IMR-90 (cell line): Measurements from ENCODE around the gene PODNL1. TPM values are rescaled to one million over a fixed set of nuclear protein-coding genes. Genes with fewer than 3 reads are reported as not detected.

Experiments used
- ATAC-seq: fragments of 200-7000 bp; cut with Tn5 transposase; 2 replicates; pipeline ENCODE4 v1.9.1; 2020; ENCODE audit warnings: low read depth, mild to moderate bottlenecking, moderate library complexity
- BruUV-seq: library from RNA; stranded (reverse); fragments of 400-500 nt; replicated peaks from 2 replicates; lab custom pipeline; 2021; lab: Mats Ljungman, UMichigan
- CTCF ChIA-PET: fragments of 300-600 bp; formaldehyde crosslinking; extraction: SDS; loops from one replicate; lab custom pipeline; 2021; ENCODE audit warnings: antibody characterized with exemption; lab: Yijun Ruan, JAX
- POLR2A ChIA-PET: fragments of 300-600 bp; sonication (Branson Sonifier 250); formaldehyde crosslinking; loops from one replicate; lab custom pipeline; 2022; ENCODE audit warnings: antibody characterized with exemption; ENCODE audit not compliant: unreplicated experiment; lab: Charles Lee
- DNase-seq: peaks from one replicate; pipeline ENCODE4 v3.0.0; 2013
- H2AFZ ChIP-seq: replicated peaks from 2 replicates; pipeline ENCODE3; 2013; ENCODE audit warnings: low read length, mild to moderate bottlenecking; ENCODE audit not compliant: poor library complexity
- H2AK5ac ChIP-seq: 2 replicates; pipeline ENCODE4 v1.6.1; 2013; ENCODE audit warnings: low read depth, low read length, inconsistent platforms
- H2AK9ac ChIP-seq: replicated peaks from 2 replicates; pipeline ENCODE3; 2013; ENCODE audit warnings: mild to moderate bottlenecking, low read depth, low read length, moderate library complexity; ENCODE audit not compliant: poor library complexity
- H2BK120ac ChIP-seq: 2 replicates; pipeline ENCODE4 v1.6.1; 2013; ENCODE audit warnings: low read depth, low read length, inconsistent platforms
- H2BK15ac ChIP-seq: 3 replicates; pipeline ENCODE4 v1.6.1; 2013; ENCODE audit warnings: low read depth, low read length, inconsistent platforms
- H2BK20ac ChIP-seq: 2 replicates; pipeline ENCODE4 v1.6.1; 2013; ENCODE audit warnings: low read depth, mild to moderate bottlenecking, inconsistent platforms, low read length, moderate library complexity
- H2BK5ac ChIP-seq: 2 replicates; pipeline ENCODE4 v1.6.1; 2013; ENCODE audit warnings: mild to moderate bottlenecking, low read depth, low read length, inconsistent platforms; ENCODE audit not compliant: poor library complexity, severe bottlenecking
- H3K14ac ChIP-seq: replicated peaks from 2 replicates; pipeline ENCODE4 v1.6.1; 2013; ENCODE audit warnings: low read depth, low read length, inconsistent platforms
- H3K18ac ChIP-seq: 2 replicates; pipeline ENCODE4 v1.6.1; 2013; ENCODE audit warnings: low read depth, low read length, control low read depth
- H3K23ac ChIP-seq: 2 replicates; pipeline ENCODE4 v1.6.1; 2013; ENCODE audit warnings: low read depth, low read length, inconsistent platforms
- H3K27ac ChIP-seq: 2 replicates; pipeline ENCODE4 v1.5.1; 2013; ENCODE audit warnings: mild to moderate bottlenecking, control low read depth, low read length; ENCODE audit not compliant: insufficient read depth
- H3K27me3 ChIP-seq: 2 replicates; pipeline ENCODE4 v1.6.1; 2013; ENCODE audit warnings: low read length; ENCODE audit not compliant: control insufficient read depth, insufficient read depth
- H3K36me3 ChIP-seq: 2 replicates; pipeline ENCODE4 v1.6.1; 2013; ENCODE audit warnings: low read length, mixed read lengths; ENCODE audit not compliant: control insufficient read depth, insufficient read depth
- H3K4ac ChIP-seq: 2 replicates; pipeline ENCODE4 v1.6.1; 2013; ENCODE audit warnings: low read depth, low read length, inconsistent platforms
- H3K4me1 ChIP-seq: 2 replicates; pipeline ENCODE4 v1.6.1; 2013; ENCODE audit warnings: low read length, mixed read lengths; ENCODE audit not compliant: control insufficient read depth, insufficient read depth
- H3K4me2 ChIP-seq: 2 replicates; pipeline ENCODE4 v1.6.1; 2013; ENCODE audit warnings: low read depth, mild to moderate bottlenecking, control low read depth, low read length, moderate library complexity
- H3K4me3 ChIP-seq: 2 replicates; pipeline ENCODE4 v1.5.1; 2013; ENCODE audit warnings: low read depth, mild to moderate bottlenecking, control low read depth, low read length, moderate library complexity; ENCODE audit not compliant: insufficient read depth
- H3K56ac ChIP-seq: 2 replicates; pipeline ENCODE4 v1.6.1; 2013; ENCODE audit warnings: low read length, inconsistent platforms; ENCODE audit not compliant: insufficient read depth; ENCODE audit errors: extremely low read depth
- H3K79me1 ChIP-seq, 2 experiments: 2 replicates each; pipeline ENCODE4 v1.6.1; 2013; ENCODE audit warnings: low read length in 2 of 2, inconsistent platforms in 1 of 2, low read depth in 1 of 2
- H3K9ac ChIP-seq: 2 replicates; pipeline ENCODE4 v1.6.1; 2013; ENCODE audit warnings: low read depth, low read length, control low read depth
- H3K9me1 ChIP-seq: 2 replicates; pipeline ENCODE4 v1.6.1; 2013; ENCODE audit warnings: low read length, inconsistent platforms; ENCODE audit not compliant: insufficient read depth
- H3K9me3 ChIP-seq: 2 replicates; pipeline ENCODE4 v1.6.1; 2013; ENCODE audit warnings: low read length; ENCODE audit not compliant: control insufficient read depth, insufficient read depth
- H4K20me1 ChIP-seq: 2 replicates; pipeline ENCODE4 v1.6.1; 2013; ENCODE audit warnings: low read length, inconsistent platforms; ENCODE audit not compliant: insufficient read depth
- H4K5ac ChIP-seq: 2 replicates; pipeline ENCODE4 v1.6.1; 2013; ENCODE audit warnings: mild to moderate bottlenecking, low read depth, low read length, control low read depth
- H4K8ac ChIP-seq, 2 experiments: 2 replicates each; pipeline ENCODE4 v1.6.1; 2013; ENCODE audit warnings: low read depth in 2 of 2, low read length in 2 of 2, control low read depth in 1 of 2, inconsistent platforms in 1 of 2
- H4K91ac ChIP-seq: 2 replicates; pipeline ENCODE4 v1.6.1; 2013; ENCODE audit warnings: low read depth, low read length, inconsistent platforms; ENCODE audit not compliant: insufficient read depth
- BHLHE40 ChIP-seq: fragments of 150-350 bp; IDR thresholded peaks from 2 replicates; pipeline ENCODE4 v1.6.1; 2016; ENCODE audit warnings: mild to moderate bottlenecking, low read depth, low read length
- CEBPB ChIP-seq: IDR thresholded peaks from 2 replicates; pipeline ENCODE4 v1.6.1; 2012; ENCODE audit warnings: low read depth, low read length, improper control_type of control experiment
- CHD1 ChIP-seq: IDR thresholded peaks from 2 replicates; pipeline ENCODE4 v1.6.1; 2012; ENCODE audit warnings: low read depth, low read length, improper control_type of control experiment
- FOS ChIP-seq: fragments of 150-350 bp; IDR thresholded peaks from 2 replicates; pipeline ENCODE4 v1.6.1; 2016; ENCODE audit warnings: low read depth, low read length
- MAFK ChIP-seq: IDR thresholded peaks from 2 replicates; pipeline ENCODE4 v1.6.1; 2012; ENCODE audit warnings: low read depth, low read length, improper control_type of control experiment
- MAZ ChIP-seq: IDR thresholded peaks from 2 replicates; pipeline ENCODE4 v1.6.1; 2012; ENCODE audit warnings: low read depth, mild to moderate bottlenecking, low read length, improper control_type of control experiment, moderate library complexity, borderline replicate concordance
- MXI1 ChIP-seq: IDR thresholded peaks from 2 replicates; pipeline ENCODE4 v1.6.1; 2012; ENCODE audit warnings: low read depth, mild to moderate bottlenecking, low read length, moderate library complexity, borderline replicate concordance
- NFE2L2 ChIP-seq: fragments of 150-350 bp; IDR thresholded peaks from 2 replicates; pipeline ENCODE4 v1.6.1; 2016; ENCODE audit warnings: low read depth, mild to moderate bottlenecking, low read length
- POLR2A ChIP-seq: IDR thresholded peaks from 2 replicates; pipeline ENCODE4 v1.6.1; 2012; ENCODE audit warnings: mild to moderate bottlenecking, low read depth, low read length
- RAD21 ChIP-seq: IDR thresholded peaks from 2 replicates; pipeline ENCODE4 v1.6.1; 2012; ENCODE audit warnings: low read length, improper control_type of control experiment
- RCOR1 ChIP-seq: IDR thresholded peaks from 2 replicates; pipeline ENCODE4 v1.6.1; 2012; ENCODE audit warnings: mild to moderate bottlenecking, low read length, improper control_type of control experiment; ENCODE audit not compliant: insufficient replicate concordance
- RFX5 ChIP-seq: IDR thresholded peaks from 2 replicates; pipeline ENCODE4 v1.8.0; 2012; ENCODE audit warnings: low read depth, mild to moderate bottlenecking, low read length, moderate library complexity
- SMC3 ChIP-seq: fragments of 150-350 bp; IDR thresholded peaks from 2 replicates; pipeline ENCODE4 v1.6.1; 2016; ENCODE audit warnings: low read depth, mild to moderate bottlenecking, antibody characterized with exemption, low read length, moderate library complexity
- WGBS, 2 experiments: methylation state at CpG; one replicate each; pipeline versions ENCODE4 v1.1.5 to v1.1.7; 2013; ENCODE audit warnings: missing lambda C conversion rate in 2 of 2; ENCODE audit not compliant: insufficient read length in 1 of 2; ENCODE audit errors: extremely low coverage in 2 of 2; 5-methylcytosine and 5-hydroxymethylcytosine counted together
- dilution Hi-C: fragments of 300-500 bp; cut with HindIII; formaldehyde crosslinking; loops from one replicate; pipeline ENCODE4 v1.14.3; 2018; ENCODE audit warnings: low sequenced_read_pairs; ENCODE audit not compliant: unreplicated experiment
- in situ Hi-C: fragments of 300-500 bp; cut with MboI; formaldehyde crosslinking; loops from 3 replicates; pipeline ENCODE4 v1.14.3; 2019; ENCODE audit warnings: low sequenced_read_pairs, inconsistent platforms, mixed read lengths
- intact Hi-C: fragments of 100-400 bp; cut with micrococcal nuclease; formaldehyde crosslinking; loops from 2 replicates; pipeline ENCODE4 v1.10.0; 2022
- polyA plus RNA-seq, 3 experiments: library from polyadenylated mRNA; depleted of rRNA; stranded (reverse); fragments of >200 nt; gene quantifications; 2 replicates each; pipeline ENCODE4 v1.2.3, GENCODE V29; 2012; ENCODE audit warnings: low replicate concordance in 1 of 3
- total RNA-seq: library from RNA; depleted of rRNA; stranded (reverse); fragments of >200 nt; gene quantifications from 2 replicates; pipeline ENCODE4 v1.2.3, GENCODE V29; 2012
- TF ChIP-seq, protein P1 (sequence below): fragments of 150-350 bp; IDR thresholded peaks from 2 replicates; pipeline ENCODE4 v1.6.1; 2017; ENCODE audit warnings: mild to moderate bottlenecking, antibody characterized with exemption, low read length, low read depth
- TF ChIP-seq, protein P2 (sequence below): fragments of 150-350 bp; IDR thresholded peaks from 2 replicates; pipeline ENCODE4 v1.6.1; 2016; ENCODE audit warnings: low read depth, mild to moderate bottlenecking, low read length, moderate library complexity, borderline replicate concordance
- TF ChIP-seq, protein P3 (sequence below): conservative IDR thresholded peaks from 2 replicates; pipeline ENCODE4 v1.5.1; 2012; ENCODE audit warnings: mild to moderate bottlenecking, low read depth, low read length, improper control_type of control experiment

Gene PODNL1
- total and polyA plus RNA-seq, 2 of the 4 experiments (the other 2 are of a cell fraction), result under 0.01 to 2.4 TPM

DNA sequence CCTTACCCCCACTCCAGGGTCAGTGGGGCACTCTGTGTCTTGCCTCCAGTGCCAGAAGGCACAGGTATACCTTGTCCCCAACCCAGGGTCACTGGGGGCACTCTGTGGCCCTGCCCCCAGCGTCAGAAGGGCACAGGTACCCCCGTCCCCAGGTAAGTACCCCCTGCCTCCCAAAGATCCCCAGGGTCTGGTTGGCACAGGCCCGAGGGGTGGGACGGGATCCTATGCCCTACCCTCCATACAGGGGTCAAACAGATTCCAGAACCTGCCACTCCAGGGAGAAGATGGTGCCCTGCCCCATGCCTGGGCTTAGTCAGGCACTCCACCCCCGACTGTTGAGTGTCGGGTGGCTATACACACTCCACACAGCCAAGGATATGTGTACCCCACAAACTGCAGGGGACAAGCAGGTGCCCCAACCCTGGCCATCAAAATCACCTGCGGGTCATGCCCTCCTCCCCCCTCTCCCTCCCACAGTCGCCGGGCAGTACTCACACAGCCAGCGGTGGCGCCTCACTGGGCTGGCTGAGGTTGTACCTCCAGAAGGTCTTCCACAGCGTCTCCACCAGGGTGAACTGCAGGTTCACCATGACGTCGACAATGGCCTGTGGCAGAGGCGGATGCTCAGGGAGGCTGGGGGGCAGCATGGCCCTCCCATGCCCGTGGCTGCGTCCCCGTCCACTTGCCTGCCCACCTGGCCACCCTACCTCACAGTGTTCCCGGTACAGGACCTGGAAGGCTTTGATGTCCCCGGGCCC is 27.9 kb upstream of the PODNL1 start:
- H3K9me1 ChIP-seq, result no peaks in the 10 kb centered on the region; the same call in 1 of the 2 replicates
- H3K4me2 ChIP-seq, result no peak overlapping the region
- no peak overlapping the region for H3K14ac ChIP-seq
- DNase-seq, result no peak
- no peak overlapping the region for H3K56ac ChIP-seq
- no peak overlapping the region for H2AK5ac ChIP-seq
- no peak overlapping the region for H2AK9ac ChIP-seq
- peaks cover 28% of the 10 kb centered on the region; the same call in 1 of the 2 replicates for H3K36me3 ChIP-seq
- no peaks in the 10 kb centered on the region for H3K79me1 ChIP-seq
- intact Hi-C loops (no loop called here), in situ Hi-C loops (no loop called here), dilution Hi-C loops (no loop called here)
- 91% methylated on average over 8 of the region's 20 CpGs; no CpG with 5 or more reads in 1 of the 2 experiments for WGBS, 2 experiments
- ChIA-PET POLR2A (no interaction called here), CTCF (no interaction called here)
- H3K4ac ChIP-seq, result no peak overlapping the region
- H3K9me3 ChIP-seq, result no peaks in the 10 kb centered on the region
- no TSS peak for BruUV-seq
- no peak overlapping the region for H3K9ac ChIP-seq
- peaks cover 7% of the 10 kb centered on the region for H4K20me1 ChIP-seq
- no peak overlapping the region for H4K5ac ChIP-seq
- no peaks in the 10 kb centered on the region for H3K27me3 ChIP-seq
- no peak overlapping the region for H3K4me3 ChIP-seq
- H3K4me1 ChIP-seq, result peaks cover 9% of the 10 kb centered on the region
- no peak overlapping the region for H3K18ac ChIP-seq
- H4K91ac ChIP-seq, result no peak overlapping the region
- no peak overlapping the region for H2BK120ac ChIP-seq
- H4K8ac ChIP-seq, result no peak overlapping the region
- no peak overlapping the region for H2AFZ ChIP-seq
- H2BK5ac ChIP-seq, result no peak overlapping the region
- H2BK15ac ChIP-seq, result no peak overlapping the region
- H2BK20ac ChIP-seq, result no peak overlapping the region
- no peak overlapping the region for H3K27ac ChIP-seq
- H3K23ac ChIP-seq, result no peak overlapping the region
- no peak for ATAC-seq
- TF ChIP-seq MAFK, result no peak
- TF ChIP-seq BHLHE40, result no peak
- TF ChIP-seq, protein P1, sequence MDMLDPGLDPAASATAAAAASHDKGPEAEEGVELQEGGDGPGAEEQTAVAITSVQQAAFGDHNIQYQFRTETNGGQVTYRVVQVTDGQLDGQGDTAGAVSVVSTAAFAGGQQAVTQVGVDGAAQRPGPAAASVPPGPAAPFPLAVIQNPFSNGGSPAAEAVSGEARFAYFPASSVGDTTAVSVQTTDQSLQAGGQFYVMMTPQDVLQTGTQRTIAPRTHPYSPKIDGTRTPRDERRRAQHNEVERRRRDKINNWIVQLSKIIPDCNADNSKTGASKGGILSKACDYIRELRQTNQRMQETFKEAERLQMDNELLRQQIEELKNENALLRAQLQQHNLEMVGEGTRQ, result no peak
- TF ChIP-seq, protein P2, sequence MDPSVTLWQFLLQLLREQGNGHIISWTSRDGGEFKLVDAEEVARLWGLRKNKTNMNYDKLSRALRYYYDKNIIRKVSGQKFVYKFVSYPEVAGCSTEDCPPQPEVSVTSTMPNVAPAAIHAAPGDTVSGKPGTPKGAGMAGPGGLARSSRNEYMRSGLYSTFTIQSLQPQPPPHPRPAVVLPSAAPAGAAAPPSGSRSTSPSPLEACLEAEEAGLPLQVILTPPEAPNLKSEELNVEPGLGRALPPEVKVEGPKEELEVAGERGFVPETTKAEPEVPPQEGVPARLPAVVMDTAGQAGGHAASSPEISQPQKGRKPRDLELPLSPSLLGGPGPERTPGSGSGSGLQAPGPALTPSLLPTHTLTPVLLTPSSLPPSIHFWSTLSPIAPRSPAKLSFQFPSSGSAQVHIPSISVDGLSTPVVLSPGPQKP, result no peak
- no peak for TF ChIP-seq RAD21
- TF ChIP-seq FOS, result no peak
- no peak for TF ChIP-seq RFX5
- TF ChIP-seq RCOR1, result no peak
- no peak for TF ChIP-seq POLR2A
- TF ChIP-seq, protein P3, sequence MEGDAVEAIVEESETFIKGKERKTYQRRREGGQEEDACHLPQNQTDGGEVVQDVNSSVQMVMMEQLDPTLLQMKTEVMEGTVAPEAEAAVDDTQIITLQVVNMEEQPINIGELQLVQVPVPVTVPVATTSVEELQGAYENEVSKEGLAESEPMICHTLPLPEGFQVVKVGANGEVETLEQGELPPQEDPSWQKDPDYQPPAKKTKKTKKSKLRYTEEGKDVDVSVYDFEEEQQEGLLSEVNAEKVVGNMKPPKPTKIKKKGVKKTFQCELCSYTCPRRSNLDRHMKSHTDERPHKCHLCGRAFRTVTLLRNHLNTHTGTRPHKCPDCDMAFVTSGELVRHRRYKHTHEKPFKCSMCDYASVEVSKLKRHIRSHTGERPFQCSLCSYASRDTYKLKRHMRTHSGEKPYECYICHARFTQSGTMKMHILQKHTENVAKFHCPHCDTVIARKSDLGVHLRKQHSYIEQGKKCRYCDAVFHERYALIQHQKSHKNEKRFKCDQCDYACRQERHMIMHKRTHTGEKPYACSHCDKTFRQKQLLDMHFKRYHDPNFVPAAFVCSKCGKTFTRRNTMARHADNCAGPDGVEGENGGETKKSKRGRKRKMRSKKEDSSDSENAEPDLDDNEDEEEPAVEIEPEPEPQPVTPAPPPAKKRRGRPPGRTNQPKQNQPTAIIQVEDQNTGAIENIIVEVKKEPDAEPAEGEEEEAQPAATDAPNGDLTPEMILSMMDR, result no peak
- TF ChIP-seq CEBPB, result no peak
- no peak for TF ChIP-seq MAZ
- TF ChIP-seq SMC3, result no peak
- TF ChIP-seq MXI1, result no peak
- TF ChIP-seq NFE2L2, result no peak
- TF ChIP-seq CHD1, result no peak
